NCI-H748 (cell line): ENCODE measurements around the gene ABCC5.
"Not testable (repeated sequence)": the region's sequence is repeated elsewhere in the genome, so short reads cannot be mapped to it uniquely, and the experiment has no call there.

ENCODE experiments used
- DNase-seq: peaks from one replicate; lab custom pipeline; 2025; ENCODE audit not compliant: unreplicated experiment; lab: John Stamatoyannopoulos, UW

The ABCC5 gene

DNA sequence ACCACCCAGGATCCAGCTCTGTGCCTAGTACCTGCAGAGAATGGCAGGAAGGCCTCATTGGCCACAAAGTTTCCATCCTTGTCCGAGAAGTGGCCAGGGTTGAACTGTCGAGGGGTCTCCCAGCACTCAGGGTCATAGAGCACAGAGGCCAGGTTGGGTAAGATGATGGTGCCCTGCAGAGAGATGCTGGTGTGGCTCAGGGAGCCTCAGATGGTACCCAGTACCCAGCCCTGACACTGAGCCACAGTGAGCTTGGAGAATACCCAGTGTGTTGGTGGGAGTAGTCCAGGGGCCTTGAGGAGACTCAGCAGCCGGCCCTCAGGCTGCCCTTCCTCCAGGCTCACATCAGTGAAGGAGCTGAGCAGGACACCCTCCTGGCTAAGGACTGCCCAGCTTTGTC is 121.5 kb downstream of the ABCC5 start:
- no peak for DNase-seq

DNA sequence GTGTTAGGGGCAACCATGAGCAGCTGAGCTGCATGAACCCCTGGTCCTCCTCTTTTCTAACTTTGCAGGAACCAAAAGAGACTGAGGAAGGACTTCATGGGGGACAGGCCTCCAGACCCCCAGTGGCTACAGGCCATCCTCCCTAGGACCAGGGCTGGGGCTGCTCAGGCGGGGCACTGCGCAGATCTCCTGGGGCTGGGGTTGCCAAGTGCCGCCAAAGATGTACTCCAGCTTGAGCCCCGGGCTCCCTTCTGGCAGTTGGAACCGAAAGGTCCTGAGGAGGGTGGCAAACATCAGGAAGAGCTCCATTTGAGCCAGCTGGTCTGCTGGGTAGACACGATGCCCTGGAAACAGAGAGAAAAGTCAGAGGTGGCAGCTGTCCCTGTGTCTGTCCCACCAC is 121.9 kb downstream of the ABCC5 start:
- DNase-seq, result no peak

DNA sequence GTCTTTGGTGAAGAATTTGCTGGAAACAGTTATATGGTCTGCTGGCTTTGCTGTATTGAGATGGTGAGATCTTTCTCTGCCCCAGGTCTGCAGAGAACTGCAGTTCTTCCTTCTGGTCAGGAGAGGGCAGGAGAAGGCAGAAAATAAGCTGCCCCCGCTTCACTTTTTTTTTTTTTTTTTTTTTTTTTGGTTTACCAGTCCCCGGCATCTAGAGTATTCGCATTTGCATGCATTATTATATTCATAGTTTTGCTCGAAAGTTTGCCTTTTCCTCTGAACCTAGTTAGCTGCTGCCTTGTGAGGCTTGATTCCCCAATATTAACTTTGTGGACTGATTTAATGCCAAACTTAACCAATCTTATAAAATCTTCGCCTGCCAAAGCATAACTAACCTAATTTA is 122.4 kb downstream of the ABCC5 start:
- peak; percentile 36 for DNase-seq

- DNase-seq, result no peak
Measured at GRCh38 chr3:183892610-183893214, 125.0 kb downstream of the ABCC5 start.

GRCh38 chr3:183885766-183886165 is 131.9 kb downstream of the ABCC5 start:
- DNase-seq, result no peak

DNA sequence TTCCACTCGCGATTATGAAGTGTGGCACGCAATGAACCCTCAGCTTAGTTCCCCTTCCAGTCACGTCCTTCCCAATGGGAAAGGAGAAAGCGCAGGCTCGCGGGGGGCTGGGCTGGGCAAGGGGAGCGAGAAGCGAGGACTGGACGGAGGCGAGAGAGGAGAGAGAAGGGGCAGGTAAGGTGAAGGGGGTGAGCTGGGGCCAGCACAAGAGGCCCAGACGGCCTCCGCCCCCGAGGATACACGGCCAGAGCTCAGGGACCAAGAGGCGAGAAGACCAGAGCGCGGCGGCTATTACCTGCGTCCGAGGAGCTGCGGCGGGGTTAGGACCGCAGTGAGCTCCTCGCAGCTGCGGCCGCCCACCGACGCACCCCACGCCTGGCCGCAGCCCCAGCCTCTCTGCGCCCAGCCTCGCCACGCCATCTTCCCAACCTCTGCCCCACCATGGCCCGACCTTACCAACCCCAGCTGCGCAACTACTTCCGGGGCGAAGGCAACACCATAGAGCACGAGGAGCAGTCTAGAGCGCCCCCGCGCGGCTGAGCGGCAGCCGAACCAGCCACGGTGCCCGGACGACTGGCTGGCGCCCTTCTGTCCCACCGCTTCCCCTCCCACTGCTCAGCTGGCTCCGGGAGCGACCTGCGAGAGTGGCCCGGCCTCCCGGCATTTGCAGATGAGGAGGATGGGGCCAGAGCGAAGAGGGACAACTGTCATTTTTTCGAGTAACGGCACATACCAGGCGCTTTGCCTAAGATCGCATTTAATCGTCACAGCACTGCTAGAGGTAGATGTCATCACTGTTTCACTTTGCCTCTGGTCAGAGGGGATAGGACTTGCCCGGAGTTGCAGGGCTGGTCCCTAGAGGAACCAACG is 133.0 kb downstream of the ABCC5 start, which contains the start of gene PARL:
Gene PARL, minus strand, starts transcription at position 454 of the 870 bp plus-strand sequence. Its CDS starts 34 bp downstream, at position 420.
- peak; percentile 89 for DNase-seq

DNA sequence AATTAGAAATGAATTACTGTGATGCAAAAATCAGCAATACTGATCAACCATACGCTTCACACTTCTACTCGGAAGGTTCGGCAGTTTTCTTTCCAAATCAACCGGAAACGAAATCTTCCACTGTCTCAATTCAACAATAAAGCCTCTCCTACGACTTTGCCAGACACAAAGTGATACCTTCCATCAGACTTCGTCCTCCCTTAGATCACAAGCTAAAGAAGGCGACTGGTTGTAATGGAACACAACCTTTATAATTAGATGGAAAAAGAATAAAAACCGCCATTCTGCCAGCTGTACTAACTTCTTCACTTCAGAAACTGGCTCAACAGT is 133.6 kb downstream of the ABCC5 start:
- DNase-seq, result no peak

DNA sequence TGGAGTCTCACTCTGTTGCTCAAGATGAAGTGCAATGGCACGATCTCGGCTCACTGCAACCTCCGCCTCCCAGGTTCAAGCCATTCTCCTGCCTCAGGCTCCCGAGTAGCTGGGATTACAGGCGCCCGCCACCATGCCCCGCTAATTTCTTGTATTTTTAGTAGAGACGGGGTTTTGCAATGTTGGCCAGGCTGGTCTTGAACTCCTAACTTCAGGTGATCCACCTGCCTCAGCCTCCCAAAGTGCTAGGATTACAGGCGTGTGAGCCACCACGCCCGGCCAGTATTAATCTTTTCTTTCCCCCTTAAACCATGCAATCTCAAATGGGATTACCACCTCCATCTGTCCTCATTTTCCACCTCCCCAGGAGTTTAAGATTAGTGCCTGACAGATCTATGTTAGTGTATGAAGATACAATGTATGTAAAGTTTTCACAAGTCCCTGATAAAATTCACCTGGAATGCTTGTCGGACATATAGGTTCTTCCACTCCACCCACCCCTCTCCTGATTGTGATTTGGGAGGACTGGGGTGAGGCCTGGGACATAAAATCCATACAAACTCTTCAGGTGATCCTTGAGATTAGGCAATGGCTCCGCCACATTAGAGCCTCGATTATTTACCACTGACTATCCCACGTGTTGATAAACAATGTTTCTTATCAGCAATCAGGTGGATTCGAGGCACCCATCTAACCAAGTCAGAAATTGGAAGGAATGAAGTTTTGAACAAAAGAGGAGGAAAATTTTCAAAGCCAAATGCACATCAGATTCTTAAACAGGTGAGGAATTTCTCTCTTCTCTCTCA is 134.2 kb downstream of the ABCC5 start:
- DNase-seq, result no peak

GRCh38 chr3:183880121-183880520 is 137.6 kb downstream of the ABCC5 start:
- no peak for DNase-seq

- no peak for DNase-seq
Measured at GRCh38 chr3:183879243-183879642, 138.4 kb downstream of the ABCC5 start.

DNA sequence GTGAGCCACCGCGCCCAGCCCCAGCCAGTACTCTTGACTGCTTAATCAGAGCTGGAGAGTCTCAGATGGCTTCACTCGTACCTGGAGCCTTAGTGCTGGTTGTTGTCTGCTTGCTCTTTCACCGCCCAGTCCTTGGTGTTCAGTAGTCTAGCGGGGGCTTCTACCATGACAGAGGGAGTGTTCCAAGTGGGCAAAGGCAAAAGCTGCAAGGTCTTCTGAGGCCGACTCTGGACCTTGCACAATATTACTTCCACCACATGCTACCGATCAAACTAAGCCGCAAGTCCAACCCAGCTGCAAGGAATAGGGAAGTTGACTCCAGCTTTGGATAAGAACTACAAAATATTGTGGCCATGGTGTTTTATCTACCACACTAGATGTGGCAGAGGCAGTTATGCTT is 139.6 kb downstream of the ABCC5 start:
- no peak for DNase-seq

GRCh38 chr3:183877227-183877626 is 140.5 kb downstream of the ABCC5 start:
- DNase-seq, result not testable (repeated sequence)

DNA sequence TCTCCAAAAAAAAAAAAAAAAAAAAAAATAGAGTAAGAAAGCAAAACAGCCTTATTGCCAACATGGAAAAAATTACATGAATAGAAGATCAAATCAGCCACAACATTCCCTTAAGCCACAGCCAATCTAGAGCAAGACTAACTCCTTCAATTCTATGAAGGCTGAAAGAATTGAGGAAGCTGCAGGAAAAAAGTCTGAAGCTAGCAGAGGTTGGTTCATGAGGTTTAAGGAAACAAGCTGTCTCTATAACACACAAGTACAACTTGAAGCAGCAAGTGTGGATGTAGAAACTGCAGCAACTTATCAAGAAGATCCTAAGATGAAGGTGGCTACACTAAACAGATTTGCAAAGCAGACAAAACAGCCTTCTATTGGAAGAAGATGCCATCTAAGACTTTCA is 142.3 kb downstream of the ABCC5 start:
- DNase-seq, result no peak

DNA sequence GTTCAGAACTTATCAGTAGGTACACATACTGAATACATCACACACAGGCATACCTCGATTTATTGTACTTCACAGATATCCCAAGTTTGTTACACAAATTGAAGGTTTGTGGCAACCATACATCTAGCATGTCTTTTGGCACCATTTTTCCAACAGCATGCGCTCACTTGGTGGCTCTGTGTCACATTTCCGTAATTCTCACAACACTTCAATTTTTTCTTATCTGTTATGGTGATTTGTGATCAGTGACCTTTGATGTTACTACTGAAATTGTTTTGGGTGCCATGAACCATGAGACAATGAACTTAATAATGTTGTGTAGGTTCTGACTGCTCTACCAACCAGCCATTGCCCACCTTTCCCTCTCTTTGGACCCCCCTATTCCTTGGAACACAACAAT is 143.8 kb downstream of the ABCC5 start:
- no peak for DNase-seq

- DNase-seq, result no peak
Measured at GRCh38 chr3:183871541-183871940, 146.1 kb downstream of the ABCC5 start.

DNA sequence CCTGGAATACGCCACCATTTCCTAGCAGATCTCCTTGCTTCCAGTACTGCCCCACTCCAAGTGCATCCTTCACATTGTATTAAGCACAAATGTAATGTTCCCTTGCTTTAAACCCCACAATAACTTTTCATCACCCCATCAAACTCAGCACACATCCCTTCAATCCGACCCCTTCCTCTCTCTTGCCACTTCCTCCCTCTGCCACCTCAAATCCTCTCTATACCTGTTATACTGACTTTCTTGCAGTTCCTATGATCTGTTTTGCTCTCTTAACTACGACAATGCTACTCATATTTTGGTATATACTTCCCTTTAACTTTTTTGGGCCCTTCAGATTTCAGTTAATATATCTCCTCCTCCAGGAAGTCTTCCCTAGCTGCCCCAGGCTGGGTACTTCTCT is 147.1 kb downstream of the ABCC5 start:
- no peak for DNase-seq
